DMS153 treated with DMSO at 0.1 percent for 48 hours (cell line): ENCODE data around the gene KCNQ1.

ENCODE experiments used
- DNase-seq: peaks from one replicate; lab custom pipeline; 2025; ENCODE audit not compliant: unreplicated experiment; lab: John Stamatoyannopoulos, UW

KCNQ1 gene

GRCh38 chr11:2564588-2565425 lies 120.0 kb downstream of the KCNQ1 start:
- DNase-seq = no peak

- no peak for DNase-seq
Measured at GRCh38 chr11:2565447-2566222, 120.8 kb downstream of the KCNQ1 start.

- DNase-seq = no peak
Measured at GRCh38 chr11:2566223-2567025, 121.6 kb downstream of the KCNQ1 start.

GRCh38 chr11:2567026-2567671 lies 122.3 kb downstream of the KCNQ1 start:
- no peak for DNase-seq

GRCh38 chr11:2569321-2569721 lies 124.5 kb downstream of the KCNQ1 start:
- no peak for DNase-seq

- no peak for DNase-seq
Measured at GRCh38 chr11:2569731-2570210, 125.0 kb downstream of the KCNQ1 start.

GRCh38 chr11:2570211-2570811 lies 125.5 kb downstream of the KCNQ1 start:
- DNase-seq = no peak

- no peak for DNase-seq
Measured at GRCh38 chr11:2570841-2571597, 126.2 kb downstream of the KCNQ1 start.

- no peak for DNase-seq
Measured at GRCh38 chr11:2571598-2572281, 126.9 kb downstream of the KCNQ1 start.

- DNase-seq = no peak
Measured at GRCh38 chr11:2572491-2573239, 127.9 kb downstream of the KCNQ1 start.

GRCh38 chr11:2573240-2574042 lies 128.6 kb downstream of the KCNQ1 start:
- no peak for DNase-seq

- DNase-seq = no peak
Measured at GRCh38 chr11:2574043-2574552, 129.3 kb downstream of the KCNQ1 start.

GRCh38 chr11:2574553-2575535 lies 130.0 kb downstream of the KCNQ1 start:
- peak; percentile 13 for DNase-seq

GRCh38 chr11:2575591-2576051 lies 130.8 kb downstream of the KCNQ1 start:
- DNase-seq = no peak

GRCh38 chr11:2576111-2576510 lies 131.3 kb downstream of the KCNQ1 start:
- DNase-seq = no peak

GRCh38 chr11:2576549-2576948 lies 131.7 kb downstream of the KCNQ1 start:
- no peak for DNase-seq
